Chondrocyte (in vitro differentiated cells): ENCODE data around the gene RNU5D-1. TPM values are rescaled to one million over a fixed set of nuclear protein-coding genes. Genes with fewer than 3 reads are reported as not detected.
"Not testable (repeated sequence)": the region's sequence is repeated elsewhere in the genome, so short reads cannot be mapped to it uniquely, and the experiment has no call there.

Experiments used
- DNase-seq: peaks from one replicate; pipeline ENCODE4 v3.0.0; 2021; ENCODE audit warnings: mixed read lengths, low spot score
- H3K27ac Mint-ChIP-seq: one replicate; pipeline ENCODE4 v1.8.0; 2021; ENCODE audit warnings: mild to moderate bottlenecking, moderate library complexity, mixed read lengths; ENCODE audit not compliant: unreplicated experiment
- H3K27me3 Mint-ChIP-seq: 2 replicates; pipeline ENCODE4 v1.8.0; 2021; ENCODE audit warnings: low read depth, mixed read lengths
- H3K36me3 Mint-ChIP-seq: 2 replicates; pipeline ENCODE4 v1.8.0; 2021; ENCODE audit warnings: low read depth, mixed read lengths
- H3K4me1 Mint-ChIP-seq: 2 replicates; pipeline ENCODE4 v1.8.0; 2021; ENCODE audit warnings: low read depth, mild to moderate bottlenecking, mixed read lengths
- H3K4me3 Mint-ChIP-seq: one replicate; pipeline ENCODE4 v1.8.0; 2021; ENCODE audit warnings: mild to moderate bottlenecking, moderate library complexity, mixed read lengths; ENCODE audit not compliant: unreplicated experiment
- H3K9me3 Mint-ChIP-seq: 2 replicates; pipeline ENCODE4 v1.8.0; 2021; ENCODE audit warnings: low read depth, mixed read lengths
- total RNA-seq: library from RNA; stranded (reverse); gene quantifications from 3 replicates; pipeline ENCODE4 v1.2.1, GENCODE V29; 2021
- TF ChIP-seq, protein P1 (sequence below): fragments of 200-600 bp; sonication (generic); IDR thresholded peaks from 2 replicates; pipeline ENCODE4 v1.5.0; 2021; ENCODE audit warnings: antibody characterized with exemption, mild to moderate bottlenecking, moderate library complexity

The RNU5D-1 gene
- total RNA-seq, 1 donor from 2014 or later, result not detected

DNA sequence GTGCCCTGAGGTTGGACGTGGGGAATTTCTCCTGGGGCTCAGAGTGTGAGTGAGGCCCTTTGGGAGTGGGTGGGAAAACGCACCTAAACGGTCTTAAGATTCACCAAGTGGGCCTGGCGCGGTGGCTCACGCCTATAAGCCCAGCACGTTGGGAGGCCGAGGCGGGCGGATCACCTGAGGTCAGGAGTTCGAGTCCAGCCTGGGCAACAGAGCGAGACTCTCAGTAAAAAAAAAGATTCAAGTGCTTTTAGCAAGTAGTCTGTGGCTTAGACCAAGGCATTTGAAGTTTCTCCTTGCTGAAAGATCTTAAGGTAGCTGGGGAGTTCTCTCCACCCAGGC is 45.7 kb upstream of the RNU5D-1 start:
- Mint-ChIP-seq H3K27me3 (no peaks in the 10 kb centered on the region), H3K9me3 (no peaks in the 10 kb centered on the region), H3K4me1 (peaks cover 35% of the 10 kb centered on the region), H3K4me3 (peak overlapping the region; percentile 91), H3K36me3 (peaks cover 26% of the 10 kb centered on the region), H3K27ac (peak overlapping the region; percentile 87)
- TF ChIP-seq, protein P1, sequence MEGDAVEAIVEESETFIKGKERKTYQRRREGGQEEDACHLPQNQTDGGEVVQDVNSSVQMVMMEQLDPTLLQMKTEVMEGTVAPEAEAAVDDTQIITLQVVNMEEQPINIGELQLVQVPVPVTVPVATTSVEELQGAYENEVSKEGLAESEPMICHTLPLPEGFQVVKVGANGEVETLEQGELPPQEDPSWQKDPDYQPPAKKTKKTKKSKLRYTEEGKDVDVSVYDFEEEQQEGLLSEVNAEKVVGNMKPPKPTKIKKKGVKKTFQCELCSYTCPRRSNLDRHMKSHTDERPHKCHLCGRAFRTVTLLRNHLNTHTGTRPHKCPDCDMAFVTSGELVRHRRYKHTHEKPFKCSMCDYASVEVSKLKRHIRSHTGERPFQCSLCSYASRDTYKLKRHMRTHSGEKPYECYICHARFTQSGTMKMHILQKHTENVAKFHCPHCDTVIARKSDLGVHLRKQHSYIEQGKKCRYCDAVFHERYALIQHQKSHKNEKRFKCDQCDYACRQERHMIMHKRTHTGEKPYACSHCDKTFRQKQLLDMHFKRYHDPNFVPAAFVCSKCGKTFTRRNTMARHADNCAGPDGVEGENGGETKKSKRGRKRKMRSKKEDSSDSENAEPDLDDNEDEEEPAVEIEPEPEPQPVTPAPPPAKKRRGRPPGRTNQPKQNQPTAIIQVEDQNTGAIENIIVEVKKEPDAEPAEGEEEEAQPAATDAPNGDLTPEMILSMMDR, result no peak
- DNase-seq, result no peak

DNA sequence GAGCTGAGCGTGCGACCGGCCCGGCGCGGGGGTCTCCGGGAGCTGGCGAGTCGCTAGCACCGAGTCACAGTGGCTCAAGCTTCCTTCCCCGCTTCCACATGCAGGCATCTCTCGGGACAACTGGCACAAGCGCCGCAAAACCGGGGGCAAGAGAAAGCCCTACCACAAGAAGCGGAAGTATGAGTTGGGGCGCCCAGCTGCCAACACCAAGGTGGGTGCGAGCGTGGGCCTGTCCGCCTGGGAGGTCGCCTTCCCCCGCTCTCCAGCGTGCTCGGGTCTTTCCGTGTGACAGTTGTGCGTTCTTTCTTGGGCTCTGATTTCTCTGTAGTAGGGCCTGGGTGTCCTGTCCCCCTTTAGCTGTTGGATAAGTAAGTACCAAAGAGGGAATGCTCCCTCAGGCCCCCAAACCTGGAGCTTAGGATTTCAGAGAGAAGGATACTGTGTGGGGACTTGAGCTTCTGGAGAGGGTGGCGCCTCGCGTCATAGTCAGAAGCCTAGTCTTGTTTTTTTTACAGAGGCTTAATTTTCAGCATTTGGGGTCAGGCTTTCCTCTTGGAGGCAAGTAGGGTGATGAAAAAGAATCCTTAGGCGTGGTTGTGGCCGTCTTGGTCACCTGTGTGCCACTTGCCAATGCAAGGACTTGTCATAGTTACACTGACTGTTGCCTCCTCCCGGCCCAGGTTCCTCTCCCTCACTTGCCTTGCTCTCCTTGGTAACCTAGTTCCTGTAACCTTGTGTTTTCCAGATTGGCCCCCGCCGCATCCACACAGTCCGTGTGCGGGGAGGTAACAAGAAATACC is 45.2 kb upstream of the RNU5D-1 start:
- Mint-ChIP-seq H3K9me3 (no peaks in the 10 kb centered on the region), H3K27me3 (no peaks in the 10 kb centered on the region), H3K4me1 (peaks cover 35% of the 10 kb centered on the region), H3K36me3 (peaks cover 22% of the 10 kb centered on the region), H3K4me3 (peak overlapping the region; percentile 91), H3K27ac (peak overlapping the region; percentile 87)
- TF ChIP-seq, protein P1, result no peak
- no peak for DNase-seq

DNA sequence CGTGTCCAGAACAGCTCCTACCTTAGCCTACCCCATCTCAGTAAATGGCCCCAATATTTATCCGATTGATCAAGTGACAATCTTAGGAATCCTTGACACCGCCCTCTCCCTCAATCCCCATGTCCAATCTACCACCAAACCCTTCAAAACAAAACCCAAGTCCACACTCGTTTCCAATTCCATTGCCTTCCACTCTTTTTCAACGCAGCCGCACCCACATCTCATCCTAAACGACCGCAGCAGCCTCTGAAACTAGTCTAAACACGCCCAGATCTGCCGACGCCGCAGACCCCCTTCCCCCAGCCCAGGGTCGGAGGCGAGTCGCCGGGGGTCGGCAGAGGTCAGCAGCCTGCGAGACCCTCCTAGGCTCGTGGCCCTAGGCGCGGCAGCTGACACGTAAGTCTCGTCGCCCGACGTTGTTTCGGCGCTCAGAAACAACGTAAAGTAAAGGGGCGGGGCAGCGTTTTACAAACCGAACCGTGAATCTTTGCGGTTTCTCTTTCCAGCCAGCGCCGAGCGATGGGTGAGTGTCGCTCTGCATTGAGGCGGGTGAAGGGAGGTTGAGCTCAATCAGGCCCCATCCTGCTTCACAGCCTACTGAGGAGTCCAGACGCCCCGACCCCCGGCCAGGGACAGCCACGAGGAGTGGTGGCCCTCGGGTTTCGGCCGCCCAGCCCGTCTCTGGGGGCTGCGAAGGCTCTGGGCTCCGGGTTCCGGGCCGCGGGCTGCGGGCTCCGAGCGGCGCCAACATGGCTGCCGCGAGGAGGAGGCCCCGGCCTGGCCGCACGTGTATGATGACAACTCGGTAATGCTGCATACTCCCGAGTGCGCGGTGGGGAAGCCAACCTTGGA is 44.3 kb upstream of the RNU5D-1 start, which contains the start of gene RPS8:
RPS8 (plus strand) TSS at position 463 of the 852 bp plus-strand sequence; CDS start at position 520, 57 bp downstream.
- TF ChIP-seq, protein P1, result no peak

DNA sequence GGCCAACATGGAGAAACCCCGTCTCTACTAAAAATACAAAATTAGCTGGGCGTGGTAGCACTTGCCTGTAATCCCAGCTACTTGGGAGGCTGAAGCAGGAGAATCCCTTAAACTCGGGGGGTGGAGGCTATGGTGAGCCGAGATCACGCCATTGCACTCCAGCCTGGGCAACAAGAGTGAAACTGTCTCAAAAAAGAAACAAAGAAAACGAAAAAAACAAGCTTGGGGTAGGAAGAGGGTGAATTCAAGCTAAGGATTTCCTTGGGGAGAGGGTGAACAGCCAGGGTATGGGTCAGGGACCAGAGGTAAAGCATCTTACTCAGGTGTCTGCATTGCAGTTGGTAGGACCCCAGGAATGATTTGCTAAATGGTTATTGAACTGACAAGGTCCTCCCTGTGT is 35.5 kb upstream of the RNU5D-1 start:
- DNase-seq, H3K27ac Mint-ChIP-seq, H3K36me3 Mint-ChIP-seq, H3K4me1 Mint-ChIP-seq, H3K4me3 Mint-ChIP-seq, H3K9me3 Mint-ChIP-seq, H3K27me3 Mint-ChIP-seq: not testable (repeated sequence)

More for the DNA sequence above, 44.3 kb upstream of the RNU5D-1 start, which contains the start of gene RPS8:
- Mint-ChIP-seq H3K27me3 (no peaks in the 10 kb centered on the region), H3K36me3 (peaks cover 20% of the 10 kb centered on the region), H3K4me1 (peaks cover 35% of the 10 kb centered on the region), H3K9me3 (no peaks in the 10 kb centered on the region), H3K27ac (peak within 1 kb of the TSS; percentile 98), H3K4me3 (peak within 1 kb of the TSS; percentile 91)
- no peak for DNase-seq

DNA sequence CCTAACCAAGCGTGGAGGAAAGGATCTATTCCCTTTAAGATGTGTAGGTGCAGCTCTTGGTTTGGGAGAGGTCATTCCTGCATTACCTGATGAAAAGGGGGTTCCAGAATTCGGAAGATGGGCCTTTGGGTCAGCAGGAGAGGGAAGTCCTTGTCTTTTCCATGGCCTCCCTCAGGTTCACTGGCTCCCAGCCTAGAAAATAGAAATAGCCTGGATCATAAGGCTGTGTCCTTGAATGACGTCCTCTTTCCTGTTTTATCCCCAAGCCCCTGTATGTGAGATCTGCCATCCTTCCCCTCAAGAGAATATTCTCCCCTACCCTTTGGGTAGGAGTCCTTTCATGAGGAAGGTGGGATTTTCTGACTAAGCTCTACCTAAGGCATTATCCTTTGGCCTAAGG is 29.9 kb upstream of the RNU5D-1 start:
- TF ChIP-seq, protein P1, result no peak
- Mint-ChIP-seq H3K27ac (no peak overlapping the region), H3K4me1 (no peaks in the 10 kb centered on the region), H3K4me3 (no peak overlapping the region), H3K9me3 (no peaks in the 10 kb centered on the region), H3K36me3 (peaks cover 6% of the 10 kb centered on the region), H3K27me3 (no peaks in the 10 kb centered on the region)
- DNase-seq, result no peak
